GM23248 (cell line): ENCODE measurements around the gene AFP. TPM values are rescaled to one million over a fixed set of nuclear protein-coding genes. Genes with fewer than 3 reads are reported as not detected.

Experiments
- DNase-seq: peaks from one replicate; pipeline ENCODE4 v3.0.0-alpha.2; 2015
- H2AFZ ChIP-seq: fragments of 200-600 bp; sonication (generic); 2 replicates; pipeline ENCODE4 v1.6.1; 2016; ENCODE audit warnings: antibody characterized with exemption
- H3F3A ChIP-seq: fragments of 200-600 bp; sonication (generic); 2 replicates; pipeline ENCODE4 v1.6.1; 2016; ENCODE audit warnings: mild to moderate bottlenecking, antibody characterized with exemption, mixed run types; ENCODE audit not compliant: insufficient read depth
- H3K27ac ChIP-seq: fragments of 200-600 bp; sonication (generic); 2 replicates; pipeline ENCODE4 v1.5.1; 2016; ENCODE audit warnings: mild to moderate bottlenecking
- H3K27me3 ChIP-seq: fragments of 200-600 bp; sonication (generic); replicated peaks from 2 replicates; pipeline ENCODE4 v1.6.1; 2016; ENCODE audit warnings: mild to moderate bottlenecking; ENCODE audit not compliant: insufficient read depth
- H3K36me3 ChIP-seq: fragments of 200-600 bp; sonication (generic); 2 replicates; pipeline ENCODE4 v1.6.1; 2016; ENCODE audit warnings: low read depth, mild to moderate bottlenecking
- H3K4me1 ChIP-seq: fragments of 200-600 bp; sonication (generic); 2 replicates; pipeline ENCODE4 v1.6.1; 2016; ENCODE audit warnings: mild to moderate bottlenecking; ENCODE audit not compliant: insufficient read depth
- H3K4me2 ChIP-seq: fragments of 200-600 bp; sonication (generic); one replicate; pipeline ENCODE4 v1.6.1; 2016; ENCODE audit warnings: mild to moderate bottlenecking; ENCODE audit not compliant: unreplicated experiment
- H3K4me3 ChIP-seq: fragments of 200-600 bp; sonication (generic); 2 replicates; pipeline ENCODE4 v1.5.1; 2016; ENCODE audit warnings: mild to moderate bottlenecking
- H3K79me2 ChIP-seq: fragments of 200-600 bp; sonication (generic); 2 replicates; pipeline ENCODE4 v1.6.1; 2016; ENCODE audit warnings: mild to moderate bottlenecking; ENCODE audit not compliant: insufficient read depth
- H3K9ac ChIP-seq: fragments of 200-600 bp; sonication (generic); 2 replicates; pipeline ENCODE4 v1.6.1; 2016; ENCODE audit warnings: mild to moderate bottlenecking
- H3K9me2 ChIP-seq: fragments of 200-600 bp; sonication (generic); 2 replicates; pipeline ENCODE4 v1.6.1; 2016; ENCODE audit warnings: mixed run types, mild to moderate bottlenecking, moderate library complexity; ENCODE audit not compliant: insufficient read depth
- H3K9me3 ChIP-seq: fragments of 200-600 bp; sonication (generic); one replicate; pipeline ENCODE4 v1.6.1; 2017; ENCODE audit warnings: low read depth
- H4K20me1 ChIP-seq: fragments of 200-600 bp; sonication (generic); 2 replicates; pipeline ENCODE4 v1.6.0; 2016; ENCODE audit not compliant: insufficient read depth
- EZH2 ChIP-seq: fragments of 200-600 bp; sonication (generic); IDR thresholded peaks from 2 replicates; pipeline ENCODE4 v1.6.1; 2018; ENCODE audit warnings: antibody characterized with exemption, mild to moderate bottlenecking; ENCODE audit not compliant: insufficient read depth, poor library complexity, severe bottlenecking
- EZH2phosphoT487 ChIP-seq: fragments of 200-600 bp; sonication (generic); IDR thresholded peaks from 2 replicates; pipeline ENCODE4 v1.6.1; 2018; ENCODE audit warnings: antibody characterized with exemption, moderate library complexity, mild to moderate bottlenecking, low read depth; ENCODE audit not compliant: insufficient read depth
- WGBS, 2 experiments: methylation state at CpG; one replicate each; pipeline ENCODE4 v1.1.6; 2015 to 2017; ENCODE audit warnings: low lambda C conversion rate in 2 of 2, low coverage in 1 of 2; ENCODE audit errors: missing lambda C conversion rate in 2 of 2; 5-methylcytosine and 5-hydroxymethylcytosine counted together
- in situ Hi-C: fragments of 300-500 bp; cut with MboI; formaldehyde crosslinking; loops from 2 replicates; pipeline ENCODE4 v1.15.0; 2020
- polyA plus RNA-seq: library from polyadenylated mRNA; unstranded; fragments of >200 nt; fragmentation: Nextera tagmentation; extraction: Ambion mirVana; gene quantifications from 2 replicates; pipeline ENCODE4 v1.2.1, GENCODE V29; 2016
- total RNA-seq: library from RNA; depleted of rRNA; stranded (reverse); fragments of >200 nt; shearing (Covaris generic); gene quantifications from 2 replicates; pipeline ENCODE4 v1.2.3, GENCODE V29; 2014

AFP gene
- total and polyA plus RNA-seq, 2 experiments from 2014 or later = 0.98 TPM; not detected in 1

- Histone ChIP-seq H3K9ac (no peak overlapping the region), H3K4me1 (peaks cover 32% of the 10 kb centered on the region), H3K9me3 (no peaks in the 10 kb centered on the region), H4K20me1 (no peaks in the 10 kb centered on the region), H3K4me3 (no peak overlapping the region), H3K79me2 (no peaks in the 10 kb centered on the region), H3K36me3 (no peaks in the 10 kb centered on the region), H3K4me2 (no peak overlapping the region), H2AFZ (no peak overlapping the region), H3K9me2 (no peaks in the 10 kb centered on the region), H3F3A (peaks cover 14% of the 10 kb centered on the region), H3K27ac (no peak overlapping the region), H3K27me3 (0 out of 2 replicates have a peak, but pooled peaks cover 3% of the 10 kb centered on the region)
- peak; percentile 77 for DNase-seq
- in situ Hi-C loops = no loop called here
- TF ChIP-seq EZH2 (no peak), EZH2phosphoT487 (no peak)
- 47 to 51% methylated on average over 4 of the region's 4 CpGs for WGBS, 2 experiments
Measured at GRCh38 chr4:73446336-73446938, 10.4 kb downstream of the AFP start.

GRCh38 chr4:73447671-73448070, 11.7 kb downstream of the AFP start:
- H3F3A ChIP-seq = peaks cover 20% of the 10 kb centered on the region
- no peak for TF ChIP-seq EZH2phosphoT487
- no peak for TF ChIP-seq EZH2
- 52 to 54% methylated on average over 4 of the region's 4 CpGs for WGBS, 2 experiments
- H3K9me2 ChIP-seq = no peaks in the 10 kb centered on the region
- no peak overlapping the region for H3K27ac ChIP-seq
- H3K4me1 ChIP-seq = peaks cover 40% of the 10 kb centered on the region
- H3K79me2 ChIP-seq = no peaks in the 10 kb centered on the region
- no peak overlapping the region for H2AFZ ChIP-seq
- 0 out of 2 replicates have a peak, but pooled peaks cover 3% of the 10 kb centered on the region for H3K27me3 ChIP-seq
- H3K4me3 ChIP-seq = no peak overlapping the region
- no peaks in the 10 kb centered on the region for H3K9me3 ChIP-seq
- H3K4me2 ChIP-seq = no peak overlapping the region
- DNase-seq = peak; percentile 62
- no peaks in the 10 kb centered on the region for H4K20me1 ChIP-seq
- in situ Hi-C loops = no loop called here
- H3K9ac ChIP-seq = no peak overlapping the region
- no peaks in the 10 kb centered on the region for H3K36me3 ChIP-seq

- in situ Hi-C loops = no loop called here
- TF ChIP-seq EZH2phosphoT487 = no peak
- TF ChIP-seq EZH2 = no peak
- Histone ChIP-seq H3K9me3 (no peaks in the 10 kb centered on the region), H3K9ac (no peak overlapping the region), H3K27ac (no peak overlapping the region), H3K4me3 (no peak overlapping the region), H3K27me3 (0 out of 2 replicates have a peak, but pooled peaks cover 3% of the 10 kb centered on the region), H3F3A (peaks cover 20% of the 10 kb centered on the region), H3K9me2 (no peaks in the 10 kb centered on the region), H2AFZ (no peak overlapping the region), H4K20me1 (no peaks in the 10 kb centered on the region), H3K79me2 (no peaks in the 10 kb centered on the region), H3K4me1 (peaks cover 40% of the 10 kb centered on the region), H3K36me3 (no peaks in the 10 kb centered on the region), H3K4me2 (no peak overlapping the region)
- DNase-seq = no peak
- WGBS, 2 experiments = 95 to 96% methylated on average over 4 of the region's 4 CpGs
Measured at GRCh38 chr4:73448448-73449203, 12.6 kb downstream of the AFP start.

- TF ChIP-seq EZH2 (no peak), EZH2phosphoT487 (no peak)
- Histone ChIP-seq H3F3A (peaks cover 20% of the 10 kb centered on the region), H3K9ac (peak overlapping the region; percentile 61), H3K36me3 (no peaks in the 10 kb centered on the region), H3K9me3 (no peaks in the 10 kb centered on the region), H3K27ac (peak overlapping the region; percentile 93), H3K9me2 (no peaks in the 10 kb centered on the region), H2AFZ (peak overlapping the region; percentile 80), H3K4me1 (peaks cover 40% of the 10 kb centered on the region), H3K79me2 (no peaks in the 10 kb centered on the region), H3K4me3 (peak overlapping the region; percentile 41), H4K20me1 (no peaks in the 10 kb centered on the region), H3K27me3 (no peaks in the 10 kb centered on the region), H3K4me2 (peak overlapping the region; percentile 61)
- WGBS, 2 experiments = 39 to 44% methylated on average over 9 of the region's 9 CpGs
- in situ Hi-C loops = no loop called here
- DNase-seq = peak; percentile 95
Measured at GRCh38 chr4:73450398-73451004, 14.5 kb downstream of the AFP start.
